Transverse colon (tissue), 4 donors: Measurements from ENCODE around the gene ACOT6. TPM values are rescaled to one million over a fixed set of nuclear protein-coding genes. Genes with fewer than 3 reads are reported as not detected.
"Not testable (repeated sequence)": the region's sequence is repeated elsewhere in the genome, so short reads cannot be mapped to it uniquely, and the experiment has no call there.

Source experiments
- DNase-seq: peaks from one replicate; pipeline ENCODE4 v3.0.0-alpha.2; 2019
- H3K27ac ChIP-seq, 4 donors: fragments of 200-600 bp; sonication (generic); 2 replicates each; pipeline ENCODE4 v1.5.1; 2016 to 2018; ENCODE audit warnings: inconsistent platforms in 4 of 4
- H3K27me3 ChIP-seq: fragments of 200-600 bp; sonication (generic); 2 replicates; pipeline ENCODE4 v1.5.1; 2017; ENCODE audit warnings: inconsistent platforms
- H3K36me3 ChIP-seq, 4 donors: fragments of 200-600 bp; sonication (generic); 2 replicates each; pipeline ENCODE4 v1.5.1; 2017 to 2019; ENCODE audit warnings: inconsistent platforms in 4 of 4
- H3K4me1 ChIP-seq, 4 donors: fragments of 200-600 bp; sonication (generic); 2 replicates each; pipeline ENCODE4 v1.5.1; 2017 to 2020; ENCODE audit warnings: inconsistent platforms in 4 of 4
- H3K4me3 ChIP-seq, 4 donors: fragments of 200-600 bp; sonication (generic); 1 replicate in 1 of 4; 2 replicates in 3 of 4; pipeline versions ENCODE4 v1.5.1 to v1.6.1; 2017 to 2019; ENCODE audit warnings: inconsistent platforms in 4 of 4
- H3K9me3 ChIP-seq, 2 donors: fragments of 200-600 bp; sonication (generic); 2 replicates each; pipeline ENCODE4 v1.5.1; 2017 to 2019; ENCODE audit warnings: inconsistent platforms in 2 of 2
- CTCF ChIP-seq, 5 experiments: fragments of 200-600 bp in 3 of 5; fragments of 450-650 bp in 2 of 5; sonication (generic) in 3 of 5; IDR thresholded peaks; 1 replicate in 2 of 5; 2 replicates in 3 of 5; pipeline ENCODE4 v1.5.1; 2016 to 2017; ENCODE audit warnings: antibody characterized with exemption in 5 of 5, inconsistent platforms in 3 of 5, mild to moderate bottlenecking in 2 of 5, moderate library complexity in 1 of 5
- EP300 ChIP-seq: sonication (generic); formaldehyde crosslinking; IDR thresholded peaks from one replicate; pipeline ENCODE4 v1.6.1; 2017; ENCODE audit warnings: antibody characterized with exemption, low read depth
- POLR2A ChIP-seq: fragments of 450-650 bp; IDR thresholded peaks from one replicate; pipeline ENCODE4 v1.6.1; 2016; ENCODE audit warnings: antibody characterized with exemption, mild to moderate bottlenecking, moderate library complexity
- POLR2AphosphoS5 ChIP-seq, 3 donors: sonication (generic); formaldehyde crosslinking; IDR thresholded peaks; one replicate each; pipeline ENCODE4 v1.6.1; 2016; ENCODE audit warnings: antibody characterized with exemption in 3 of 3
- WGBS, 2 donors: methylation state at CpG; one replicate each; pipeline ENCODE4 v1.1.5; 2018; ENCODE audit warnings: low coverage in 1 of 2; 5-methylcytosine and 5-hydroxymethylcytosine counted together
- in situ Hi-C, 4 donors: fragments of 200-750 bp; cut with MboI; loops; one replicate each; pipeline versions ENCODE4 v1.15.0 to v1.15.1; 2017; ENCODE audit warnings: low sequenced_read_pairs in 3 of 4, low pct_ligation_motif_present in 1 of 4, low pct_unique_long_range_greater_than_20kb in 1 of 4
- intact Hi-C: fragments of 100-400 bp; cut with DNase I; formaldehyde crosslinking; loops from one replicate; pipeline ENCODE4 v1.15.1; 2023; ENCODE audit warnings: low total_unique reads
- total RNA-seq, 4 donors: library from RNA; depleted of rRNA; stranded (reverse); fragments of >200 nt; gene quantifications; one replicate each; pipeline ENCODE4 v1.1.0, GENCODE V29; 2016

The ACOT6 gene
- total RNA-seq, 4 donors from 2014 or later: not detected

- H3K4me1 ChIP-seq, H3K9me3 ChIP-seq, H3K4me3 ChIP-seq, DNase-seq, H3K27ac ChIP-seq, H3K27me3 ChIP-seq, in situ Hi-C loops: not testable (repeated sequence)
- peaks cover 0 to 13% (median 0%) of the 10 kb centered on the region in 4 donors for H3K36me3 ChIP-seq
- intact Hi-C loops: loop anchor here (5.0 kb wide), 1 partner anchor 37 kb away; the partner anchor contains the start of gene ACOT1
- 92% methylated on average over 7 of the region's 7 CpGs; no CpG with 5 or more reads in 1 of the 2 donors for WGBS, 2 donors
Measured at GRCh38 chr14:73574251-73574650, 38.1 kb upstream of the ACOT6 start.

- Histone ChIP-seq H3K36me3 (peaks cover 0 to 13% (median 0%) of the 10 kb centered on the region in 4 donors), H3K4me3 (no peak overlapping the region), H3K27ac (no peak overlapping the region), H3K27me3 (no peaks in the 10 kb centered on the region), H3K9me3 (no peaks in the 10 kb centered on the region), H3K4me1 (no peaks in the 10 kb centered on the region)
- no peak for DNase-seq
- TF ChIP-seq POLR2AphosphoS5 (IDR thresholded peaks at IDR 0.05) (no peak), POLR2A (no peak), CTCF (IDR thresholded peaks at IDR 0.05) (no peak)
- WGBS, 2 donors: 89 to 91% methylated on average over 1 to 3 of the region's 3 CpGs
- intact Hi-C loops: no loop called here
- in situ Hi-C loops: no loop called here
Measured at GRCh38 chr14:73576391-73576790, 35.9 kb upstream of the ACOT6 start.

GRCh38 chr14:73577214-73577613 is 35.1 kb upstream of the ACOT6 start:
- H3K27me3 ChIP-seq, DNase-seq, intact Hi-C loops, H3K4me3 ChIP-seq, H3K9me3 ChIP-seq, in situ Hi-C loops, H3K27ac ChIP-seq, H3K4me1 ChIP-seq: not testable (repeated sequence)
- 100% methylated on average over 2 of the region's 2 CpGs; no CpG with 5 or more reads in 1 of the 2 donors for WGBS, 2 donors
- H3K36me3 ChIP-seq: peaks cover 0 to 13% (median 0%) of the 10 kb centered on the region in 4 donors

GRCh38 chr14:73582102-73582979 is 30.0 kb upstream of the ACOT6 start:
- H3K9me3 ChIP-seq, H3K36me3 ChIP-seq, DNase-seq, H3K27ac ChIP-seq, H3K27me3 ChIP-seq, H3K4me3 ChIP-seq, H3K4me1 ChIP-seq, in situ Hi-C loops, intact Hi-C loops: not testable (repeated sequence)
- WGBS, 2 donors: 86 to 87% methylated on average over 3 to 11 of the region's 11 CpGs

- no peak for DNase-seq
- intact Hi-C loops: no loop called here
- Histone ChIP-seq H3K4me3 (no peak overlapping the region), H3K4me1 (peaks cover 0 to 15% (median 5%) of the 10 kb centered on the region in 4 donors), H3K9me3 (no peaks in the 10 kb centered on the region), H3K36me3 (no peaks in the 10 kb centered on the region), H3K27ac (no peak overlapping the region), H3K27me3 (no peaks in the 10 kb centered on the region)
- no peak for TF ChIP-seq POLR2A
- TF ChIP-seq EP300: no peak
- in situ Hi-C loops: no loop called here
- WGBS, 2 donors: 67 to 83% methylated on average over 1 of the region's 1 CpG
Measured at GRCh38 chr14:73588695-73589094, 23.6 kb upstream of the ACOT6 start.

GRCh38 chr14:73589116-73589515 is 23.2 kb upstream of the ACOT6 start:
- TF ChIP-seq CTCF (IDR thresholded peaks at IDR 0.05) (no peak), POLR2AphosphoS5 (IDR thresholded peaks at IDR 0.05) (no peak), POLR2A (no peak), EP300 (no peak)
- Histone ChIP-seq H3K27ac (no peak overlapping the region), H3K27me3 (no peaks in the 10 kb centered on the region), H3K4me1 (peaks cover 0 to 15% (median 5%) of the 10 kb centered on the region in 4 donors), H3K36me3 (no peaks in the 10 kb centered on the region), H3K4me3 (no peak overlapping the region), H3K9me3 (no peaks in the 10 kb centered on the region)
- intact Hi-C loops (no loop called here), in situ Hi-C loops (no loop called here)
- WGBS, 2 donors: 82 to 90% methylated on average over 1 to 4 of the region's 4 CpGs
- DNase-seq: no peak

GRCh38 chr14:73590673-73591004 is 21.7 kb upstream of the ACOT6 start:
- H3K9me3 ChIP-seq, intact Hi-C loops, DNase-seq, H3K4me3 ChIP-seq, in situ Hi-C loops, H3K27me3 ChIP-seq, H3K27ac ChIP-seq, H3K36me3 ChIP-seq: not testable (repeated sequence)
- H3K4me1 ChIP-seq: peaks cover 0 to 15% (median 5%) of the 10 kb centered on the region in 4 donors
- WGBS, 2 donors: 99% methylated on average over 17 of the region's 32 CpGs; no CpG with 5 or more reads in 1 of the 2 donors
